ENCODE results near the gene TIMM44. TPM values are rescaled to one million over a fixed set of nuclear protein-coding genes. Genes with fewer than 3 reads are reported as not detected.

Gene TIMM44
- total and polyA plus RNA-seq, 2 donors from 2014 or later = 46.7 to 57.8 TPM

DNA sequence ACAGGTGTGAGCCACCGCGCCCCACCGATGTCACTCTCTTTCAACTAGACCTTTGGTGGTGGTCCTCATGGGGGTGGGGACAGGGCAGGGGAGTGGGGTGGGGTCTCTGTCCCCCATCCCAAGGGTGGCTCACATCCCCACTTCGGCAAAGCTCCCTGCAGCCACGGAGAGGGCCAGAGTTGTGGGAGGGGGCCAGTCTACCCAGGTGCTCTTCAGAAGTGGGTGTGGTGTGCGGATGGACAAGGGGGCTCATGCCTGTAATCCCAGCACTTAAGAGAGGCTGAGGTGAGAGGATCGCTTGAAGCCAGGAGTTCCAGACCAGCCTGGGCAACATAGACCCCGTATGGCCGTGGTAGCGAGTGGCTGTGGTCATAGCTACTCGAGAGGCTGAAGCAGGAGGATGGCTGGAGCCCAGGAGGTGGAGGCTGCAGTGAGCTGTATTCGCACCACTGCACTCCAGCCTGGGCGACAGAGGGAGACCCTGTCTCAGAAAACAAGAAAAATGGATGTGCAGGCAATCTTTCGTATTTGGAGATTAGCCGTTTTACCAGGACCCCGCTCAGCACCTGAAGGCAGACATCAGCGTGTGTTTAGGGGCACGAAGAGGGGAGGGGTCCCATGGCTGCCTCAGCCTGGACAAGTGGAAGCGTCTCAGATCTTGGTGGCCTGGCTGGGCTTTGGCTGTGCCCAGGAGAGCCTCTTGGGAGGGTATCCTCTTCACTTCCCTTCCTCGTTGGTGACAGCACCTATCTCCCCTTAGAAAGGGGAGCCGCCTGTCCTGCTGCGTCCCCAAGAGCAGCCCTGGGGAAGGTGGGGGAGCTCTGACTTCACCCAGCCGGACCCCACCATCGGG lies 28.0 kb downstream of the TIMM44 start:
- Histone ChIP-seq H3K27ac (ENCODE audit: low read depth in 2 of 2, low read length in 2 of 2) (no peak overlapping the region), H3K9ac (ENCODE audit: low read length in 3 of 3) (no peak overlapping the region), H3K9me3 (ENCODE audit: control insufficient read depth in 2 of 3, insufficient read depth in 1 of 3, low read length in 3 of 3) (no peaks in the 10 kb centered on the region), H3K4me1 (ENCODE audit: control insufficient read depth in 2 of 3, insufficient read depth in 2 of 3, low read depth in 1 of 3, low read length in 3 of 3) (peaks cover 0 to 19% (median 0%) of the 10 kb centered on the region in 3 donors), H3K27me3 (ENCODE audit: control insufficient read depth, insufficient read depth, low read length) (peaks cover 15% of the 10 kb centered on the region), H3K4me3 (ENCODE audit: low read length in 3 of 3) (no peak overlapping the region), H3K36me3 (ENCODE audit: control insufficient read depth in 2 of 3, insufficient read depth in 3 of 3, low read length in 3 of 3) (peaks cover 0 to 7% (median 2%) of the 10 kb centered on the region in 3 donors)
- intact Hi-C loops (cut with DNase I) = no loop called here
- no peak for FAIRE-seq
- TF ChIP-seq, protein P1, sequence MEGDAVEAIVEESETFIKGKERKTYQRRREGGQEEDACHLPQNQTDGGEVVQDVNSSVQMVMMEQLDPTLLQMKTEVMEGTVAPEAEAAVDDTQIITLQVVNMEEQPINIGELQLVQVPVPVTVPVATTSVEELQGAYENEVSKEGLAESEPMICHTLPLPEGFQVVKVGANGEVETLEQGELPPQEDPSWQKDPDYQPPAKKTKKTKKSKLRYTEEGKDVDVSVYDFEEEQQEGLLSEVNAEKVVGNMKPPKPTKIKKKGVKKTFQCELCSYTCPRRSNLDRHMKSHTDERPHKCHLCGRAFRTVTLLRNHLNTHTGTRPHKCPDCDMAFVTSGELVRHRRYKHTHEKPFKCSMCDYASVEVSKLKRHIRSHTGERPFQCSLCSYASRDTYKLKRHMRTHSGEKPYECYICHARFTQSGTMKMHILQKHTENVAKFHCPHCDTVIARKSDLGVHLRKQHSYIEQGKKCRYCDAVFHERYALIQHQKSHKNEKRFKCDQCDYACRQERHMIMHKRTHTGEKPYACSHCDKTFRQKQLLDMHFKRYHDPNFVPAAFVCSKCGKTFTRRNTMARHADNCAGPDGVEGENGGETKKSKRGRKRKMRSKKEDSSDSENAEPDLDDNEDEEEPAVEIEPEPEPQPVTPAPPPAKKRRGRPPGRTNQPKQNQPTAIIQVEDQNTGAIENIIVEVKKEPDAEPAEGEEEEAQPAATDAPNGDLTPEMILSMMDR (IDR thresholded peaks at IDR 0.05; ENCODE audit: borderline replicate concordance, extremely low read depth, insufficient read depth) = no peak
- DNase-seq = peak in 2 of 5 donors; percentile 59 to 72

DNA sequence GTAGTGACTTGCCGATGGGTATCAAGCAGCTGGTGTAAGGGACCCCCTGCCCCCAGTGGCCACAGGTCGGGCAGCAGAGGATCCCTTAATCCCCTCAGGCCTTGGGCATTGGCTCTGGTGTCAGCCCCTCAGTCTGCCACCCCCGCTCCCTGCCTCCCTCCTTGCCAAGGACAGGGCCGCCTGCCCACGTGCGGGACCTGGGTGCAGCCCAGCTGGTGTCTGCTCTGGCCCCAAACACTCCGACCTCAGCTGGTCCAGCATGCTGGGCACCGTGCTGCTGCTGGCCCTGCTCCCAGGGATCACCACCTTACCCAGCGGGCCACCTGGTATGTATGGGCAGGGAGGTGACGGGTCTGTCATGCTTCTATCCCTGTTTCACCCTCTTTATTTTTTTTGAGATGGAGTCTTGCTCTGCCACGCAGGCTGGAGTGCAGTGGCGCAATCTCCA lies 28.8 kb downstream of the TIMM44 start, which contains the start of gene TGFBR3L:
TSS of gene TGFBR3L (plus strand) at position 233 of the 448 bp plus-strand sequence.
- TF ChIP-seq, protein P1 (IDR thresholded peaks at IDR 0.05; ENCODE audit: borderline replicate concordance, extremely low read depth, insufficient read depth) = no peak
- Histone ChIP-seq H3K27ac (ENCODE audit: low read depth in 2 of 2, low read length in 2 of 2) (no peak within 1 kb of the TSS), H3K9me3 (ENCODE audit: control insufficient read depth in 2 of 3, insufficient read depth in 1 of 3, low read length in 3 of 3) (no peaks in the 10 kb centered on the region), H3K4me1 (ENCODE audit: control insufficient read depth in 2 of 3, insufficient read depth in 2 of 3, low read depth in 1 of 3, low read length in 3 of 3) (peaks cover 0 to 15% (median 0%) of the 10 kb centered on the region in 3 donors), H3K9ac (ENCODE audit: low read length in 3 of 3) (no peak within 1 kb of the TSS), H3K4me3 (ENCODE audit: low read length in 3 of 3) (no peak within 1 kb of the TSS), H3K27me3 (ENCODE audit: control insufficient read depth, insufficient read depth, low read length) (peaks cover 15% of the 10 kb centered on the region), H3K36me3 (ENCODE audit: control insufficient read depth in 2 of 3, insufficient read depth in 3 of 3, low read length in 3 of 3) (peaks cover 0 to 10% (median 2%) of the 10 kb centered on the region in 3 donors)
- DNase-seq (peak in 1 of 5 donors; percentile 49), FAIRE-seq (no peak)
- intact Hi-C loops (cut with DNase I) = no loop called here

GRCh38 chr19:7914099-7914498 lies 29.4 kb downstream of the TIMM44 start:
- DNase-seq = no peak
- no peak overlapping the region for H3K4me3 ChIP-seq (ENCODE audit: low read length in 3 of 3)
- no peak overlapping the region for H3K9ac ChIP-seq (ENCODE audit: low read length in 3 of 3)
- no peak overlapping the region for H3K27ac ChIP-seq (ENCODE audit: low read depth in 2 of 2, low read length in 2 of 2)
- H3K36me3 ChIP-seq (ENCODE audit: control insufficient read depth in 2 of 3, insufficient read depth in 3 of 3, low read length in 3 of 3) = peaks cover 0 to 10% (median 2%) of the 10 kb centered on the region in 3 donors
- H3K27me3 ChIP-seq (ENCODE audit: control insufficient read depth, insufficient read depth, low read length) = peaks cover 15% of the 10 kb centered on the region
- H3K9me3 ChIP-seq (ENCODE audit: control insufficient read depth in 2 of 3, insufficient read depth in 1 of 3, low read length in 3 of 3) = no peaks in the 10 kb centered on the region
- intact Hi-C loops (cut with DNase I) = no loop called here
- TF ChIP-seq, protein P1 (IDR thresholded peaks at IDR 0.05; ENCODE audit: borderline replicate concordance, extremely low read depth, insufficient read depth) = no peak
- H3K4me1 ChIP-seq (ENCODE audit: control insufficient read depth in 2 of 3, insufficient read depth in 2 of 3, low read depth in 1 of 3, low read length in 3 of 3) = peaks cover 0 to 13% (median 0%) of the 10 kb centered on the region in 3 donors
- FAIRE-seq = no peak

Data from kidney (tissue), 14 donors.